Measurements from ENCODE around the gene PPP4R3B. TPM values are rescaled to one million over a fixed set of nuclear protein-coding genes. Genes with fewer than 3 reads are reported as not detected.

Gene PPP4R3B
- total and polyA plus RNA-seq, 2 of the 4 experiments (the other 2 are of a cell fraction) = 11.9 to 23.7 TPM

- no peak overlapping the region for H4K8ac ChIP-seq (ENCODE audit: low read depth in 2 of 2, low read length in 2 of 2)
- no peak overlapping the region for H2BK120ac ChIP-seq (ENCODE audit: low read depth, low read length)
- in situ Hi-C loops (cut with MboI; ENCODE audit: low sequenced_read_pairs) = no loop called here
Measured at GRCh38 chr2:55555977-55556376, 61.4 kb downstream of the PPP4R3B start.

More at GRCh38 chr2:55555977-55556376, 61.4 kb downstream of the PPP4R3B start:
- intact Hi-C loops (cut with micrococcal nuclease) (no loop called here), dilution Hi-C loops (cut with HindIII; ENCODE audit: low sequenced_read_pairs, unreplicated experiment) (no loop called here)
- Histone ChIP-seq H3K14ac (replicated peaks; ENCODE audit: low read depth, low read length) (no peak overlapping the region), H2AK9ac (replicated peaks; ENCODE audit: low read depth, low read length, poor library complexity) (no peak overlapping the region), H2BK20ac (ENCODE audit: low read depth, low read length) (no peak overlapping the region), H3K18ac (ENCODE audit: low read depth, low read length) (no peak overlapping the region), H3K79me1 (ENCODE audit: low read depth in 1 of 2, low read length in 2 of 2) (peaks cover 5 to 9% of the 10 kb centered on the region in 2 experiments; a peak in 3 of 4 replicates), H4K5ac (ENCODE audit: low read depth, low read length) (no peak overlapping the region), H3K56ac (ENCODE audit: extremely low read depth, insufficient read depth, low read length) (no peak overlapping the region), H3K9me1 (ENCODE audit: insufficient read depth, low read length) (0 out of 2 replicates have a peak, but pooled peaks cover 3% of the 10 kb centered on the region), H4K91ac (ENCODE audit: insufficient read depth, low read depth, low read length) (no peak overlapping the region), H2BK15ac (ENCODE audit: low read depth, low read length) (no peak overlapping the region), H3K27me3 (ENCODE audit: control insufficient read depth, insufficient read depth, low read length) (no peaks in the 10 kb centered on the region), H3K36me3 (ENCODE audit: control insufficient read depth, insufficient read depth, low read length) (peaks cover 21% of the 10 kb centered on the region), H3K4me2 (ENCODE audit: low read depth, low read length) (no peak overlapping the region), H3K23ac (ENCODE audit: low read depth, low read length) (no peak overlapping the region), H3K9ac (ENCODE audit: low read depth, low read length) (no peak overlapping the region), H3K27ac (ENCODE audit: insufficient read depth, low read length) (no peak overlapping the region), H2BK5ac (ENCODE audit: low read depth, low read length, poor library complexity, severe bottlenecking) (no peak overlapping the region), H3K9me3 (ENCODE audit: control insufficient read depth, insufficient read depth, low read length) (0 out of 2 replicates have a peak, but pooled peaks cover under 1% of the 10 kb centered on the region), H3K4me3 (ENCODE audit: insufficient read depth, low read depth, low read length) (no peak overlapping the region), H3K4ac (ENCODE audit: low read depth, low read length) (no peak overlapping the region), H3K4me1 (ENCODE audit: control insufficient read depth, insufficient read depth, low read length) (peaks cover 7% of the 10 kb centered on the region), H2AK5ac (ENCODE audit: low read depth, low read length) (no peak overlapping the region), H2AFZ (replicated peaks; ENCODE audit: low read length, poor library complexity) (no peak overlapping the region), H4K20me1 (ENCODE audit: insufficient read depth, low read length) (no peaks in the 10 kb centered on the region)
- BruUV-seq (replicated peaks) = no TSS peak
- DNase-seq (no peak), ATAC-seq (ENCODE audit: low read depth) (no peak)
- TF ChIP-seq CEBPB (IDR thresholded peaks at IDR 0.05; ENCODE audit: low read depth, low read length) (no peak), POLR2A (IDR thresholded peaks at IDR 0.05; ENCODE audit: low read depth, low read length) (no peak)
- CTCF ChIA-PET = interaction anchor here (0.9 kb wide), 1 partner anchor 18 kb away, joined by 3 read pairs; no protein-coding TSS in a partner anchor
- POLR2A ChIA-PET (ENCODE audit: unreplicated experiment) = no interaction called here
